ENCODE results near the gene PDGFA. TPM values are rescaled to one million over a fixed set of nuclear protein-coding genes. Genes with fewer than 3 reads are reported as not detected.

The PDGFA gene
- total RNA-seq, 1 experiment from 2014 or later: 35.8 TPM

DNA sequence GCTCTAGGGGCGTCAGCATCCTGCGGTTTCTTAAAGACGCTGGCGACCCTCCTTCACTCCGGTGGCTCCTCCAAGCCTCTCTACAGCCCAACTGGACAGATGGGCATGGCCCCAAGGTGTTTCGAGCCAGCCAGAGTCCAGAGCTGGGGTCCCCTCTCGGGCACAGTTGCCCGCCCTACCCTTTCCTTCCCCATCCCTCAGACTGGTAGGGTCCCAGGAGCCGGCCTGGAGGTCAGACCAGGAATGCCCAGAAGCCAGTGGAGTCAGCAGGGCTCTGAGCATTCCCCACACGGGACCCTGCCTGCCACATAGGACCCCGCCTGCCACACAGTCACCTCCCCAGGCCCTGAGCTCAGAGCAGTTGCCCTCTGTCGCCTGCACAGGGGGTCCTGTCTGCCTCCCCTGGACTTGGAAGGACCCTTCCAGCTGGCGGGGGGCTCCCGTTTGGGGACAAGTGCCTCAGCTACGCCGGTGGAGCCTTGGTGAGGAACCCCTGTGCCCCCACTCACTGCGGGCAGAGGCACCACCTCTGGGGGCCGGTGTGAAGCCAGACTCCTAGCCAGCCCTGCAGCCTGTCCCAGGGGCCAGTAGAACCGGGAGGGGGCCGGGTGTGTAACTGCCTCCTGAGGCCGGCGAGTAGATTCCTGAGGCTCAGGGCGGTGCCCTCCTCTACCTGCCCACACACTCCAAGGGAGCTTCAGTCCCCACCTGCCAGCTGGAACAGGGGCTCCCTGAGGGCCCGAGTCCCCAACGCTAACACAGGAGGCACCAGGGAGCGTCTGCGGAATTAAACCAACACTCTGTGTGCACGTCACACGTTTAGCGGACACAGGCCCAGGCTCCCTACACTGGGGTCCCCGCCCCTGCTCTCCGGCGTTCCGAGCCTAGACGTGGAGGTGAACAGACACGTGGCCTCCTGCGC lies 19.4 kb upstream of the PDGFA start:
- Histone ChIP-seq H3K9ac (ENCODE audit: extremely low read depth, insufficient read length, low read length) (no peak overlapping the region), H3K4me2 (ENCODE audit: insufficient read depth, insufficient read length, low read length) (no peak overlapping the region)
- H3K36me3 Mint-ChIP-seq (ENCODE audit: insufficient read depth in 1 of 3, low read depth in 3 of 3): no peaks in the 10 kb centered on the region; a peak in 1 of 7 replicates

More for the DNA sequence above, 19.4 kb upstream of the PDGFA start:
- Histone ChIP-seq H3K18ac (ENCODE audit: insufficient read length, low read depth, low read length) (no peak overlapping the region), H2AK5ac (ENCODE audit: insufficient read length, low read length) (no peak overlapping the region), H2BK5ac (ENCODE audit: insufficient read length, low read length) (no peak overlapping the region), H4K20me1 (ENCODE audit: control insufficient read depth, insufficient read depth, insufficient read length) (no peaks in the 10 kb centered on the region), H3K9me3 (ENCODE audit: control insufficient read depth, low read depth, low read length) (no peaks in the 10 kb centered on the region), H2BK120ac (ENCODE audit: low read depth, low read length, poor library complexity, severe bottlenecking) (no peak overlapping the region), H3K79me2 (ENCODE audit: insufficient read depth, low read length) (no peaks in the 10 kb centered on the region), H4K5ac (ENCODE audit: insufficient read length, low read depth, low read length) (no peak overlapping the region), H3K27ac (ENCODE audit: insufficient read length, low read depth, low read length) (no peak overlapping the region), H2BK20ac (ENCODE audit: low read depth, low read length, poor library complexity, severe bottlenecking) (no peak overlapping the region), H3K23me2 (ENCODE audit: insufficient read length, low read depth, low read length, poor library complexity, severe bottlenecking) (no peaks in the 10 kb centered on the region), H3K79me1 (ENCODE audit: insufficient read depth, low read depth, low read length, poor library complexity, severe bottlenecking) (no peaks in the 10 kb centered on the region), H2BK15ac (ENCODE audit: low read depth, low read length) (no peak overlapping the region), H3K4me1 (ENCODE audit: insufficient read depth, low read length) (no peaks in the 10 kb centered on the region), H3K14ac (ENCODE audit: insufficient read depth, low read length) (peak overlapping the region; percentile 75), H2AFZ (ENCODE audit: low read length) (no peak overlapping the region), H3K27me3 (ENCODE audit: insufficient read depth, low read length) (no peaks in the 10 kb centered on the region), H4K91ac (ENCODE audit: insufficient read length, low read depth, low read length) (no peak overlapping the region), H3K4ac (ENCODE audit: low read depth, low read length) (no peak overlapping the region), H4K8ac (replicated peaks; ENCODE audit: insufficient read length, low read depth, low read length) (no peak overlapping the region), H3T11ph (ENCODE audit: low read length) (no peak overlapping the region), H3K56ac (ENCODE audit: insufficient read length, low read depth, low read length) (no peak overlapping the region), H3K23ac (ENCODE audit: insufficient read length, low read depth, low read length) (no peak overlapping the region), H2BK12ac (ENCODE audit: insufficient read length, low read depth, low read length) (no peak overlapping the region)
- TF ChIP-seq, protein P1, sequence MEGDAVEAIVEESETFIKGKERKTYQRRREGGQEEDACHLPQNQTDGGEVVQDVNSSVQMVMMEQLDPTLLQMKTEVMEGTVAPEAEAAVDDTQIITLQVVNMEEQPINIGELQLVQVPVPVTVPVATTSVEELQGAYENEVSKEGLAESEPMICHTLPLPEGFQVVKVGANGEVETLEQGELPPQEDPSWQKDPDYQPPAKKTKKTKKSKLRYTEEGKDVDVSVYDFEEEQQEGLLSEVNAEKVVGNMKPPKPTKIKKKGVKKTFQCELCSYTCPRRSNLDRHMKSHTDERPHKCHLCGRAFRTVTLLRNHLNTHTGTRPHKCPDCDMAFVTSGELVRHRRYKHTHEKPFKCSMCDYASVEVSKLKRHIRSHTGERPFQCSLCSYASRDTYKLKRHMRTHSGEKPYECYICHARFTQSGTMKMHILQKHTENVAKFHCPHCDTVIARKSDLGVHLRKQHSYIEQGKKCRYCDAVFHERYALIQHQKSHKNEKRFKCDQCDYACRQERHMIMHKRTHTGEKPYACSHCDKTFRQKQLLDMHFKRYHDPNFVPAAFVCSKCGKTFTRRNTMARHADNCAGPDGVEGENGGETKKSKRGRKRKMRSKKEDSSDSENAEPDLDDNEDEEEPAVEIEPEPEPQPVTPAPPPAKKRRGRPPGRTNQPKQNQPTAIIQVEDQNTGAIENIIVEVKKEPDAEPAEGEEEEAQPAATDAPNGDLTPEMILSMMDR (conservative IDR thresholded peaks at IDR 0.05): no peak
- H3K9me3 Mint-ChIP-seq: no peaks in the 10 kb centered on the region; a peak in 1 of 5 replicates
- peaks cover 10 to 16% of the 10 kb centered on the region in 2 experiments for H3K4me1 Mint-ChIP-seq
- H3K27me3 Mint-ChIP-seq (ENCODE audit: low read depth): peaks cover 13% of the 10 kb centered on the region
- no CpG with 5 or more reads among the region's 37 CpGs for WGBS (ENCODE audit: extremely low coverage, insufficient read length, low lambda C conversion rate)
- DNase-seq: no peak
- no peak overlapping the region for H3K4me3 Mint-ChIP-seq
- H3K27ac Mint-ChIP-seq: no peak overlapping the region

Data from H9 (cell line).